ENCODE measurements around the gene PADI4. TPM values are rescaled to one million over a fixed set of nuclear protein-coding genes. Genes with fewer than 3 reads are reported as not detected.

PADI4 gene
- total and polyA plus RNA-seq, 5 experiments from 2014 or later = 3.9 to 12.8 (median 10.7) TPM

DNA sequence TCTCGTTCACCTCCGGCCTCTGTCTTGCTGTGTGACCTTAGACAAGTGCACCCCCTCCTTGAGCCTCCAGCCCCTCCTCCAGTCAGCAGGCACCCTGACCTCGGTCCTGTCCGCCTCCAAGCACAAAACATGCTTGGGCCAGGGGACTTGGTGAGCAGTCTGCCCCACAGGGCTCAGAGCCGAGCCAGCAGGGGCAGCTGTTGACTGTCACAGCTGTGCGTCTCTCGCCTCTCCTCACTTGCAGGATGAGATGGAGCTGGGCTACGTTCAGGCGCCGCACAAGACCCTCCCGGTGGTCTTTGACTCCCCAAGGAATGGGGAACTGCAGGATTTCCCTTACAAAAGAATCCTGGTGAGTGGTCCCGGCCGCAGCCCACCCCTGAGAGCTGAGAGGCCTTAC lies 34.9 kb upstream of the PADI4 start:
- H3K4me3 Mint-ChIP-seq = no peak overlapping the region
- no peak for DNase-seq
- H3K9me3 Mint-ChIP-seq = no peaks in the 10 kb centered on the region
- no peak overlapping the region for H3K27ac Mint-ChIP-seq
- H3K4me1 Mint-ChIP-seq = no peaks in the 10 kb centered on the region
- peaks cover 0 to 23% (median 9%) of the 10 kb centered on the region in 5 donors for H3K27me3 Mint-ChIP-seq
- POLR2A ChIA-PET = no interaction called here
- no peak for ATAC-seq
- H3K36me3 Mint-ChIP-seq = no peaks in the 10 kb centered on the region

DNA sequence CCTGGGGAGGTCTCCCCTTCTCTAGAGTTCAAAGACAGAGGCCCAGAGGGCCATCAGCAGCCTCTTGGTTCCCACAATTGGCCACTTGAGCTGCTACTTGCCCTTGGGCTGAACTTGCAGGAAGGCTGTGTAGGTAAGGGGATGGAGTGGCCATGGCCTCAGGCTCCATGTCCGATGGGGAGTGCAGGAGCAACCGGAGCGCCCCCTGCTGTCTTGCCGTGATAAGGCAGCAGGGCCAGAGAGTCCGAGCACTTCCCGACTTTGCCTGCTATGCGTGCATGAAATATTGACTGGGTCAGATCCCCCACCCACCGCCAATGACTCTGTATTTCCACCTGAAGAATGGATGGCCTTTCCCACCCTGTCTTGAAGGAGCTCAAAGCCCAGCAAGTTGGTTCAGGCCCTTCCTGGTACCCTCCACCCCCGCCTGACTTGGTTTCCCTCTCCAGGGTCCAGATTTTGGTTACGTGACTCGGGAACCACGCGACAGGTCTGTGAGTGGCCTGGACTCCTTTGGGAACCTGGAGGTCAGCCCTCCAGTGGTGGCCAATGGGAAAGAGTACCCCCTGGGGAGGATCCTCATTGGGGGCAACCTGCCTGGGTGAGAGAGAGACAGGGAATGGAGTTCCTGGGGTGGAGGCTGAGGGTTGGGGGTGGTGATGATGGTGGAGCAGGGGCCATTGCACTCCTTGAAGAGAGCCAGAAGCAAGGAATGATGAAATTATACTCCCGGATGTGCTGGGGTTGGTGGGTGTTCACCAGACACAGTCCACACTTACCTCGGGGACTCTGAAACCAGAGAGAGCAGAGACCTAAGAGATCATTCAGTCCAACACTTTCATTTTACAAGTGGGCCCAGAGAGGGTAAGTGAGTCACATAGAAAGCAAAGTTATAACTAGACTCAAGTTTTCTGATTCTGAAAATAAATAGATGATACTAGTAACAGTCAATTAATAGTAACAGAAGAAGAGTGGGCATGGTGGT lies 33.5 kb upstream of the PADI4 start:
- DNase-seq (no peak), ATAC-seq (no peak)
- Mint-ChIP-seq H3K27ac (peak overlapping the region in 1 of 10 donors; percentile 43), H3K9me3 (no peaks in the 10 kb centered on the region), H3K4me1 (no peaks in the 10 kb centered on the region), H3K27me3 (peaks cover 2 to 24% (median 12%) of the 10 kb centered on the region in 5 donors), H3K36me3 (no peaks in the 10 kb centered on the region), H3K4me3 (no peak overlapping the region)
- POLR2A ChIA-PET = no interaction called here

DNA sequence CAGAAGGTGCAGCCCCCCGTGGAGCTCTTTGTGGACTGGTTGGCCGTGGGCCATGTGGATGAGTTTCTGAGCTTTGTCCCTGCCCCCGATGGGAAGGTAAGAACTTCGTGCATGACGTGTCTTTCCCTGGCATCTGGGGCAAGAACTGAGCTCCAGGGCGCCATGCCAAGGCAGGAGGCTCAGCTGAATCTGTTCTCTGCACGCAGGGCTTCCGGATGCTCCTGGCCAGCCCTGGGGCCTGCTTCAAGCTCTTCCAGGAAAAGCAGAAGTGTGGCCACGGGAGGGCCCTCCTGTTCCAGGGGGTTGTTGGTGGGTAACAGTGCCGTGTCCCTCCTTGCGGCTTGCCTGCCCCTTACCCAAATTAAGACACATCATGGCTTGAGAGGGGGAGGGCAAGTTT lies 31.4 kb upstream of the PADI4 start:
- DNase-seq (no peak), ATAC-seq (no peak)
- POLR2A ChIA-PET = no interaction called here
- peak overlapping the region in 1 of 10 donors; percentile 49 for H3K27ac Mint-ChIP-seq
- H3K4me1 Mint-ChIP-seq = no peaks in the 10 kb centered on the region
- H3K27me3 Mint-ChIP-seq = peaks cover 2 to 32% (median 14%) of the 10 kb centered on the region in 5 donors
- no peaks in the 10 kb centered on the region for H3K9me3 Mint-ChIP-seq
- no peak overlapping the region for H3K4me3 Mint-ChIP-seq
- no peaks in the 10 kb centered on the region for H3K36me3 Mint-ChIP-seq

DNA sequence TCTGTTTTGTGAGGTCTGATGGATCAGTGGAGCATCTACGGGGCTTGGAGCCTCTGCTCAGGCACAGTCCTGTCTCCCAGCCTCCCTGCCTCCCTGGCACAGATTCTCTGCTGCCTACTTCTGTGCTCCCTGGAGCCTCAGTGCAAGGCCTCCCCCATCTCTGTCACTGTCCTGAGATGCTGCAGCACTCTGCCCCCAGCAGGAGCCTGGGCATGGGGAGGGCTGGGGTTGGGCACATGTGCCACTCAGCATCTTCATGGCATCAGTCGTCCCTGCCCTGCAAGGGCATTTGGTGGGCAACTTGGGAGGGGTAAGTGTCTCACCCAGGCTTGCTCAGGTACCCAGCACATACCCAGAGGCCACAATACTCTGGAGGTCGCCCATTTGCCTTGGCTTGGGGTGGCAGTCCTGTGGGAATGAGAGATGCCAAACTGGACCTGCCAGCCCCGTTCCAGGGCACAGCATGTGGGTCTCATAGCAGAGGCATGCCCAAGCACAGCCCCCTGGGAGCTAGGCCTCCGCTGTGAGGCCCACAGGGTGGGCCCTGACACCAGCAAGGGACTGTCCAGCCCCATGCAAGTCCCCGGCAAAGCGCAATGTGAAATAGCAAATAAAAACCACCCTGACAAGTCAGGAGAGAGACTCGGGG lies 30.4 kb upstream of the PADI4 start:
- Mint-ChIP-seq H3K27ac (no peak overlapping the region), H3K4me1 (peaks cover 4 to 7% (median 6%) of the 10 kb centered on the region in 4 donors), H3K4me3 (no peak overlapping the region), H3K9me3 (no peaks in the 10 kb centered on the region), H3K36me3 (no peaks in the 10 kb centered on the region), H3K27me3 (peaks cover 6 to 35% (median 14%) of the 10 kb centered on the region in 5 donors)
- POLR2A ChIA-PET = no interaction called here
- DNase-seq = no peak
- no peak for ATAC-seq

DNA sequence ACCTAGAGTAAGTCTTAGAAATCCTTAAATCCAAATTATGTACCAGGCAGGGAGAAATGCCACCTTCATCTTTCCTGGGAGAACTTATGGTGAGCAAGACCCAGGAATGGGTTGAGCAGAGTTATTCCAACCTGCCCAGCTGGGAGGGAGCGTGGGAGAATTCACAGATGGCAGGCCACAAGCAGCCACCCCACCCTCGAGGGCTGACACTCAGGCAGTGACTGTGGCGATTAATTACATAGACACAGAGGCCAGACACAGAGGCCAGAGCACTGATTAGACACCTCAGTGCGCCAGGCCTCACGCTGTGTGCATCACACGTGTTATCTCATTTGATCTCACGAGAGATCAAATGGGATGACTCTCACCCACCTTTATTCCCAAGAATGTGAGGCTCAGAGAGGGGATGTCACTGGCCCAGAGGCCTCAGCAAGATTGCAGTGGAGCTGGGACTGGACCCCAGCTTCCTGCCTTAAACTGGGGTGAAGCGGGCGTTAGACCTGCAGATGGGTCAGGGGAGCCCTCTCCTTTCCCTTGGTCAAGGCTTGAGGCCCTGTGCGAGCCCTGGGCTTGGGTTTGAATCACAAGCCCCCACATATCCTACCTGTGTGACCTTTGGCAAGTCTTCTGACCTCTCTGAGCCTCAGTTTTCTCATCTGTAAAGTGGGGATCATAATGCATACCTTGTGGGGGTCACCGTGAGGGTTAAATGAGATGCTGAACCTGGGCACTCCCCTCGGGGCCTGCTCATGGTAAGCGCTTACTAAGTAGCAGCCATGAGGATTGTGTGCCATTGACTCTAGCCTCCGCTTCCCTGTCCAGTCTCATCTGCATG lies 28.8 kb upstream of the PADI4 start:
- H3K9me3 Mint-ChIP-seq = no peaks in the 10 kb centered on the region

DNA sequence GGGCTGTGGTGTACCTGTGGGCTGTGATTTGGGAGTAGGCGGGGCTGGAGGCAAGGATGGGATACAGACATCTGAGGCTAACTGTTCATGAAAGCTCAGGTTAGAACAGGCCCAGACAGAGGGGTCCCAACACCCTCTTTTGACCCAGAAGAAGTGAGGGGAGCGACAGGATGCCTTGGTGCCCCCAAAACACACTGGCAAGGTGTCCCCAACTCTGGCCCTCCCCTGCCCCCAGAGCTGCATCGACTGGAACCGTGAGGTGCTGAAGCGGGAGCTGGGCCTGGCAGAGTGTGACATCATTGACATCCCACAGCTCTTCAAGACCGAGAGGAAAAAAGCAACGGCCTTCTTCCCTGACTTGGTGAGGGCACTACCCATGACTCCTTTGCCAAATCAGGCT lies 27.6 kb upstream of the PADI4 start:
- DNase-seq (no peak), ATAC-seq (no peak)
- Mint-ChIP-seq H3K27ac (no peak overlapping the region), H3K9me3 (no peaks in the 10 kb centered on the region), H3K27me3 (peaks cover 5 to 31% (median 13%) of the 10 kb centered on the region in 5 donors), H3K36me3 (no peaks in the 10 kb centered on the region), H3K4me3 (no peak overlapping the region), H3K4me1 (peaks cover 4 to 7% (median 6%) of the 10 kb centered on the region in 4 donors)
- POLR2A ChIA-PET = no interaction called here

More for the DNA sequence above, 28.8 kb upstream of the PADI4 start:
- H3K4me3 Mint-ChIP-seq = no peak overlapping the region
- peak overlapping the region in 1 of 10 donors; percentile 43 for H3K27ac Mint-ChIP-seq
- POLR2A ChIA-PET = no interaction called here
- H3K4me1 Mint-ChIP-seq = peaks cover 4 to 7% (median 6%) of the 10 kb centered on the region in 4 donors
- ATAC-seq = no peak
- no peaks in the 10 kb centered on the region for H3K36me3 Mint-ChIP-seq
- peaks cover 6 to 37% (median 23%) of the 10 kb centered on the region in 5 donors for H3K27me3 Mint-ChIP-seq
- DNase-seq = no peak

DNA sequence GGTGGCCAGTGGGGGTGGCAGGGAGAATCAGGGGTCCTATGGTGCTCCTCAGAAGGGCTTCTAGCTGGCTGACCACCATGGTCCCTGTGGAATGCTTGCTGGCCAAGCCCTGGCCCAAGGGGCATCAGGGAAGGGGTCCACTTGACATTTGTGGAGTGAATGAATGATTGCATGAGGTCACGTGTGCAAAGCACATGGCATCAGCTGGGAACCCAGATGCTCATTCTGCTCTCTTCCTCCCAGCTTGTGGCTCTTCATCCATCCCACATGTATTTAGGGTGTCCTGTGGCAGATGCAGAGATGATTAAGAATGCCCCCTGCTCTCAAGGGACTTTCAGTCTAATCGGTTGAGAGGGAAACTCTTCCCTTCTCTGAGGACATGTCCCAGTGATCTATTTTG lies 27.1 kb upstream of the PADI4 start:
- no peak for DNase-seq
- no peaks in the 10 kb centered on the region for H3K9me3 Mint-ChIP-seq
- ATAC-seq = no peak
- H3K4me3 Mint-ChIP-seq = no peak overlapping the region
- H3K36me3 Mint-ChIP-seq = no peaks in the 10 kb centered on the region
- H3K27me3 Mint-ChIP-seq = peaks cover 3 to 27% (median 9%) of the 10 kb centered on the region in 5 donors
- POLR2A ChIA-PET = no interaction called here
- H3K4me1 Mint-ChIP-seq = peaks cover 4 to 7% (median 6%) of the 10 kb centered on the region in 4 donors
- H3K27ac Mint-ChIP-seq = no peak overlapping the region

DNA sequence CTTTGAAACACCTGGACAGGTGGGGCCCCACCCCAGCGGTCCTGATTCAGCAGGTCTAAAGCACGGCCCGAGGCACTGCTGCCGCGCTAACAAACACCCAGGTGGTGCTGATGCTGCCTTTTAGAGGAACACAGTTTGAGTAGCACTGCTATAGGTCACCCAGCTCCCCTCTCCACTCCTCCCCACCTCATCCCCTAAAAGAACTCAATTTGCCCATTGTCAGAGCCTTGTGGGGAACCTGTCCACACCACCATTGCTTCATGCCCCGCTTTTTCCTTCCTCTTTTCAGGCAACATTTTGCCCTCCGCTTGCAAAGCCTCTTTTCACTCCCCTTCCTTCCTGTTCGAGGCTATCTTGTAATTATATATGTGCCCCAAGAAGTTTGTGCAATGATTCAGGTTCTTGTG lies 26.2 kb upstream of the PADI4 start:
- no peaks in the 10 kb centered on the region for H3K9me3 Mint-ChIP-seq
- peak overlapping the region in 1 of 10 donors; percentile 25 for H3K27ac Mint-ChIP-seq
- DNase-seq (no peak), ATAC-seq (no peak)
- no peaks in the 10 kb centered on the region for H3K36me3 Mint-ChIP-seq
- H3K4me3 Mint-ChIP-seq = peak overlapping the region in 1 of 10 donors; percentile 4
- peaks cover 4 to 7% (median 6%) of the 10 kb centered on the region in 4 donors for H3K4me1 Mint-ChIP-seq
- POLR2A ChIA-PET = no interaction called here
- H3K27me3 Mint-ChIP-seq = peaks cover 3 to 22% (median 9%) of the 10 kb centered on the region in 5 donors

DNA sequence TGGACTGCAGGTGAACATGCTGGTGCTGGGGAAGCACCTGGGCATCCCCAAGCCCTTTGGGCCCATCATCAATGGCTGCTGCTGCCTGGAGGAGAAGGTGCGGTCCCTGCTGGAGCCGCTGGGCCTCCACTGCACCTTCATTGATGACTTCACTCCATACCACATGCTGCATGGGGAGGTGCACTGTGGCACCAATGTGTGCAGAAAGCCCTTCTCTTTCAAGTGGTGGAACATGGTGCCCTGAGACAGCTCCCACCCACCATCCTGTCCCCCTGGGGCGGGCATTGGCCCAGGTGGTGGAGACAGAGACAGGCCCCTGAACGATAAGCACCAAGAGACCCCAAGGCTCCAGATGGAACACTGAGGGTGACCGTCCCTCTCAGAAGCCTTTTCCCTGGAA lies 25.2 kb upstream of the PADI4 start:
- H3K9me3 Mint-ChIP-seq = no peaks in the 10 kb centered on the region
- H3K4me3 Mint-ChIP-seq = no peak overlapping the region
- DNase-seq = no peak
- no peaks in the 10 kb centered on the region for H3K36me3 Mint-ChIP-seq
- H3K4me1 Mint-ChIP-seq = peaks cover 4 to 7% (median 6%) of the 10 kb centered on the region in 4 donors
- POLR2A ChIA-PET = no interaction called here
- H3K27me3 Mint-ChIP-seq = peaks cover 3 to 23% (median 9%) of the 10 kb centered on the region in 5 donors
- H3K27ac Mint-ChIP-seq = no peak overlapping the region
- ATAC-seq = no peak

DNA sequence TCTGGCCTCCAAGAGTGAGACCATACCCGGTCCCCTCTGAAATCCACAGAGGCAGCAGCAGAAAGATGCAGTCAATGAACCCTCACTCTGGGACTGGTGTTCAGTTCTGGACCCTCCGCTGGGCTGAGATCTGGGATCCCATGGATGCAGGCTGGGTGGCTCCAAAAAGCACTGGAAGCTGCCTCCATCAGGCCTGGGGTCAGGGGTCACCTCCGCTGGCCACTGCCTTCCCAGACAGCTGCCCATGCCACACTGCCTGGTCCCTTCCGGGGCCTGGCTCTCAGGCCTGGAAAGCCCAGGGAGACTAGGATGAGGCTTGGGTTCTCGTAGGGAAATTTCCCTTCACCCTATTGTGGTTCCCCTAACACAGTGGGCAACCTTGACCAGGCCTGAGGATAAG lies 21.4 kb upstream of the PADI4 start:
- ATAC-seq (no peak), DNase-seq (no peak)
- H3K27ac Mint-ChIP-seq = no peak overlapping the region
- no peak overlapping the region for H3K4me3 Mint-ChIP-seq
- no peaks in the 10 kb centered on the region for H3K9me3 Mint-ChIP-seq
- H3K36me3 Mint-ChIP-seq = no peaks in the 10 kb centered on the region
- peaks cover 4 to 6% (median 5%) of the 10 kb centered on the region in 4 donors for H3K4me1 Mint-ChIP-seq
- H3K27me3 Mint-ChIP-seq = peaks cover 6 to 22% (median 11%) of the 10 kb centered on the region in 5 donors
- POLR2A ChIA-PET = no interaction called here

DNA sequence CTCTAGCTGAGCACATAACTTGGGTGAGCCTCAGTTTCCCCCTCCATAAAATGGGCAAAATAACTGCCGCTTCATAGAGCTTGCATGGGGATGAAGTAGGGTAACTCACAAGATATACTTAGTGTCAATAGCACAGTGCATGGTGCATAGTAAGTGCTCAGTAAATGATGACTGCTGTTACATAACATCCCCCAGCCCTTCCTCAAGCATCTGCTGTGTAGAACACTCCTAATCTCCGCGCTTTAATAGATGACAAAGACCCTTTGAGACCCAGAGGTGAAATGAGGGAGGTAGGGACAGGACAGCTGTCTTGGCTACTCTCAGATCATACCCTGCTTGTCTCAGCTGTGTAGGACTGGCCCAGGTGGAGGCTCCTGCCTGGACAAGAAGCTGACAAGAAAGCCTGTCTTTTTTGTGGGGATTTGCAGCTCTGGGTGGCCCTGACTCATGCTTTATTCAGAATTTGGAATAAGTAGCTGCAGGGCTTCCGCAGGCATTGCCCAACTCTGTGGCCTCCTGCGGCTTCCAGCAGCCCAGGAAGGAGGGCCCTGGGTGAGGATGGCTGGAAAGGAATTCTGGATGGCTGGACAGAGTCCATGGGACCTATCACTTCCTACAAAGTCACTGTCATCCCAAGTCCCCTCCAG lies 20.7 kb upstream of the PADI4 start:
- ATAC-seq = no peak
- H3K27me3 Mint-ChIP-seq = peaks cover 3 to 19% (median 9%) of the 10 kb centered on the region in 5 donors
- H3K9me3 Mint-ChIP-seq = no peaks in the 10 kb centered on the region
- H3K36me3 Mint-ChIP-seq = no peaks in the 10 kb centered on the region
- H3K27ac Mint-ChIP-seq = no peak overlapping the region
- POLR2A ChIA-PET = no interaction called here
- no peak for DNase-seq
- H3K4me1 Mint-ChIP-seq = peaks cover 0 to under 1% (median under 1%) of the 10 kb centered on the region in 4 donors
- no peak overlapping the region for H3K4me3 Mint-ChIP-seq

DNA sequence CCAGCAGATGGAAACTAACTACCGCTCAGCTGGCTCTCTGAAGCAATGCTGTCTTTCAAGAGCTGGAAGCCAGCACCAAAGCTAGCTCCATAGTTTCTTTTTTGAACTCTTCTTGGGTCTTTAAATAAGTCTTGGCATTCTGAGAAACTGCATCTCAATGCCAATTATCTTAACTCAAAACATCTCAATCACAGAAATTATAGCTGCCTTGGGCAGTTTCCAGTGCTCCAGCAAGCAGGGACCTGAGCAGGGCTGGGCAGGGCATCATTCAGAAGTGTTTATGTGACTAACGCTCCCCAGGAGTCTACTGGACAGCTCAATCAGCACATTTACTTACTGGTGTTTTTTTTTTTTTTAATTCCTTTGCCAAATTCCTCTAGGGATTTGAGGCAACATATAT lies 18.3 kb upstream of the PADI4 start:
- peaks cover 7 to 21% (median 15%) of the 10 kb centered on the region in 5 donors for H3K27me3 Mint-ChIP-seq
- no peak overlapping the region for H3K4me3 Mint-ChIP-seq
- no peak overlapping the region for H3K27ac Mint-ChIP-seq
- DNase-seq = no peak
- no peaks in the 10 kb centered on the region for H3K4me1 Mint-ChIP-seq
- H3K36me3 Mint-ChIP-seq = no peaks in the 10 kb centered on the region
- no peaks in the 10 kb centered on the region for H3K9me3 Mint-ChIP-seq
- POLR2A ChIA-PET = no interaction called here
- ATAC-seq = no peak
